DOHH2 (cell line): ENCODE results near the gene MRPS2.

Experiments used
- H3F3A ChIP-seq: fragments of 200-600 bp; sonication (generic), shearing (Covaris generic); 2 replicates; pipeline ENCODE4 v1.6.0; 2016; ENCODE audit warnings: antibody characterized with exemption, mild to moderate bottlenecking; ENCODE audit not compliant: control insufficient read depth, insufficient read depth
- H3K27ac ChIP-seq: fragments of 200-600 bp; sonication (generic); 2 replicates; pipeline ENCODE4 v1.5.1; 2014; ENCODE audit warnings: low read depth, mild to moderate bottlenecking, low read length, moderate library complexity
- H3K27me3 ChIP-seq: fragments of 200-600 bp; sonication (generic); 2 replicates; pipeline ENCODE4 v1.6.1; 2014; ENCODE audit warnings: mild to moderate bottlenecking, low read length, mixed read lengths; ENCODE audit not compliant: control insufficient read depth
- H3K36me3 ChIP-seq: fragments of 200-600 bp; sonication (generic); 2 replicates; pipeline ENCODE4 v1.6.1; 2014; ENCODE audit warnings: mild to moderate bottlenecking, low read length, moderate library complexity, mixed read lengths; ENCODE audit not compliant: control insufficient read depth
- H3K4me1 ChIP-seq: fragments of 200-600 bp; sonication (generic); 2 replicates; pipeline ENCODE4 v1.6.1; 2014; ENCODE audit warnings: mild to moderate bottlenecking, low read length, mixed read lengths; ENCODE audit not compliant: control insufficient read depth
- H3K4me2 ChIP-seq: fragments of 200-600 bp; sonication (generic); 2 replicates; pipeline ENCODE4 v1.6.0; 2014; ENCODE audit warnings: mild to moderate bottlenecking, low read length, moderate library complexity
- H3K4me3 ChIP-seq: fragments of 200-600 bp; sonication (generic); 2 replicates; pipeline ENCODE4 v1.5.1; 2014; ENCODE audit warnings: mild to moderate bottlenecking, low read length, mixed read lengths
- H3K79me2 ChIP-seq: fragments of 200-600 bp; sonication (generic); 2 replicates; pipeline ENCODE4 v1.6.1; 2014; ENCODE audit warnings: mild to moderate bottlenecking, low read length, mixed read lengths; ENCODE audit not compliant: control insufficient read depth
- H3K9me2 ChIP-seq: fragments of 200-600 bp; sonication (generic); replicated peaks from 2 replicates; pipeline ENCODE4 v1.6.1; 2014; ENCODE audit warnings: mild to moderate bottlenecking, low read length, mixed read lengths; ENCODE audit not compliant: control insufficient read depth
- H3K9me3 ChIP-seq: fragments of 200-600 bp; sonication (generic); 2 replicates; pipeline ENCODE4 v1.6.1; 2014; ENCODE audit warnings: antibody characterized with exemption, low read length, mixed read lengths; ENCODE audit not compliant: control insufficient read depth, insufficient read depth
- H4K20me1 ChIP-seq: fragments of 200-600 bp; sonication (generic); 2 replicates; pipeline ENCODE4 v1.6.0; 2014; ENCODE audit warnings: low read depth, mild to moderate bottlenecking, antibody characterized with exemption, low read length, moderate library complexity; ENCODE audit not compliant: control insufficient read depth, insufficient read depth
- CTCF ChIP-seq: fragments of 200-600 bp; sonication (generic); IDR thresholded peaks from one replicate; pipeline ENCODE4 v1.5.1; 2014; ENCODE audit warnings: antibody characterized with exemption, mild to moderate bottlenecking, low read depth, low read length; ENCODE audit not compliant: poor library complexity, severe bottlenecking
- EZH2phosphoT487 ChIP-seq: fragments of 200-600 bp; sonication (generic); IDR thresholded peaks from 2 replicates; pipeline ENCODE4 v1.6.1; 2017; ENCODE audit warnings: borderline replicate concordance, mild to moderate bottlenecking, antibody characterized with exemption, low read length, moderate library complexity, mixed read lengths

Gene MRPS2

DNA sequence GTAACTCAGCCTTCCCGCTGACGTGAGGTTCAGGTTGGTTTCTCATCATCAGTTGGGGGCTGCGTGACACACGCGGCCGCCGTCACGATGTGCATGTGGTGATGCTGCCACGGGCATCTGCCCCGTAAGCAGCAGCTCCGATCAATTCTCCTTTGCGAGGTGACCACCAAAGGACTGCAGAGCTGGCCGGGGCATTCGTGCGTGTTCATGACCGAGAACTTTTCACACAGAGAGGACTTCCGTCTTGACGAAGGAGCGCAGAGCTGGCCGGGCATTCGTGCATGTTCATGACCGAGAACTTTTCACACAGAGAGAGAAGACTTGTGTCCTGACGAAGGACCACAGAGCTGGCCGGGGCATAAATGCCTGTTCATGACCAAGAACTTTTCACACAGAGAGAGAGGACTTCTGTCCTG lies 16.9 kb downstream of the MRPS2 start:
- H3K4me2 ChIP-seq: no peak overlapping the region
- H3K4me3 ChIP-seq: no peak overlapping the region
- H3K27me3 ChIP-seq: no peaks in the 10 kb centered on the region

DNA sequence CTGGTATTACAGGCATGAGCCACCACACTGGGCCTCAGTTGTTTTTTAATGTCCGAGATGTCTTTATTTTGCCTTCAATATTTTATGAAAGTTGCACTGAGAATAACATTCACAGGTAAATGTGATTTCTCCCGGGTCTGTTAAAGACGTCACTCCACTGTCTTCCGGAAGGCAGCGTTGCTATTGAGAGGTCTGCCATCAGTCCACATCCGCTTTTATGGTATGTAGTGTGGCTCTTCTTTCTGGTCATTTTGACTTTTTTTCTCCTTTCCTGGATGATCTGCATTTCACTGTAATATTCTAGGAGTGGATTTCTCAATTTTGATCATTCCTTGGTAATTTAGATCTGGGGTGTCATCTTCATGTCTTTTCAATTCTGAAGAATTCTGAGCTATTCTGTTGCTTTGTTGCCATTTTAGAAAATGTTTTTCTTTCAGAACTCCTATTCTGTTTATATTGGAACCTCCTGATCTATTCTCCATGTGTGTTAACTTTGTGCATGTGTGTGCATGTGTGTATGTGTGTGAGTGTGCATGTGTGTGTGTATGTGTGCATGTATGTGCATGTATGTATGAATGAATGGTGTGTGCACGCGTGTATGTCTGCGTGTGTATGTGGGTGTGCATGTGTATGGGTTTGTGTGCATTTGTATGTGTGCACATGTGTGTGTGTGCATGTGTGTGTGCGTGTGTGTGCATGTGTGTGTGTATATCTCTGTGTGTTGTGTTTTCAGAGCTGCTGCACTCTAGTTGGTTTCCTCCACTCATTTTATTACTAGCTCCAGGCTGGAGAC lies 18.9 kb downstream of the MRPS2 start:
- H3K27me3 ChIP-seq: no peaks in the 10 kb centered on the region
- no peaks in the 10 kb centered on the region for H3K4me1 ChIP-seq
- TF ChIP-seq EZH2phosphoT487: no peak
- no peak for TF ChIP-seq CTCF
- H4K20me1 ChIP-seq: no peaks in the 10 kb centered on the region
- no peaks in the 10 kb centered on the region for H3K79me2 ChIP-seq
- H3F3A ChIP-seq: no peaks in the 10 kb centered on the region
- no peak overlapping the region for H3K4me2 ChIP-seq
- no peaks in the 10 kb centered on the region for H3K36me3 ChIP-seq
- H3K9me3 ChIP-seq: no peaks in the 10 kb centered on the region
- H3K4me3 ChIP-seq: no peak overlapping the region
- H3K27ac ChIP-seq: no peak overlapping the region
- no peaks in the 10 kb centered on the region for H3K9me2 ChIP-seq

More for the DNA sequence above, 16.9 kb downstream of the MRPS2 start:
- no peaks in the 10 kb centered on the region for H3K36me3 ChIP-seq
- H3K79me2 ChIP-seq: no peaks in the 10 kb centered on the region
- H3K27ac ChIP-seq: no peak overlapping the region
- H3F3A ChIP-seq: no peaks in the 10 kb centered on the region
- H3K9me3 ChIP-seq: no peaks in the 10 kb centered on the region
- H3K4me1 ChIP-seq: no peaks in the 10 kb centered on the region
- no peaks in the 10 kb centered on the region for H3K9me2 ChIP-seq
- TF ChIP-seq EZH2phosphoT487 (no peak), CTCF (no peak)
- H4K20me1 ChIP-seq: no peaks in the 10 kb centered on the region

- H3K4me3 ChIP-seq: no peak within 1 kb of the TSS
These were observed 20.6 kb downstream of the MRPS2 start, which contains the start of gene LCN1 for GRCh38 chr9:135520916-135521607. Gene LCN1 (plus strand): TSS chr9:135521440. CDS start chr9:135521498, 58 bp downstream.

More at GRCh38 chr9:135520916-135521607, 20.6 kb downstream of the MRPS2 start, which contains the start of gene LCN1:
- TF ChIP-seq CTCF: no peak
- no peak for TF ChIP-seq EZH2phosphoT487
- Histone ChIP-seq H3K9me2 (no peaks in the 10 kb centered on the region), H3K27ac (no peak within 1 kb of the TSS), H3K36me3 (no peaks in the 10 kb centered on the region), H3K4me1 (no peaks in the 10 kb centered on the region), H4K20me1 (no peaks in the 10 kb centered on the region), H3K79me2 (no peaks in the 10 kb centered on the region), H3F3A (no peaks in the 10 kb centered on the region), H3K9me3 (no peaks in the 10 kb centered on the region), H3K27me3 (no peaks in the 10 kb centered on the region), H3K4me2 (no peak within 1 kb of the TSS)
